PC-3 (cell line): ENCODE measurements around the gene ZSCAN31. TPM values are rescaled to one million over a fixed set of nuclear protein-coding genes. Genes with fewer than 3 reads are reported as not detected.

ENCODE experiments used
- ATAC-seq: fragments of 200-7000 bp; cut with Tn5 transposase; 2 replicates; pipeline ENCODE4 v1.9.1; 2020; ENCODE audit warnings: mild to moderate bottlenecking, moderate library complexity
- BruUV-seq: library from RNA; stranded (reverse); fragments of 400-500 nt; replicated peaks from 2 replicates; lab custom pipeline; 2021; lab: Mats Ljungman, UMichigan
- CTCF ChIA-PET: fragments of 300-600 bp; sonication (Branson Sonifier 250); formaldehyde crosslinking; loops from one replicate; lab custom pipeline; 2022; ENCODE audit warnings: antibody characterized with exemption; lab: Charles Lee
- POLR2A ChIA-PET: fragments of 300-600 bp; sonication (Branson Sonifier 250); formaldehyde crosslinking; loops from one replicate; lab custom pipeline; 2022; ENCODE audit warnings: antibody characterized with exemption; ENCODE audit not compliant: unreplicated experiment; lab: Charles Lee
- DNase-seq: peaks from one replicate; pipeline ENCODE4 v3.0.0-alpha.2; 2015
- H2AFZ ChIP-seq: fragments of 300-600 bp; sonication (generic); 2 replicates; pipeline ENCODE4 v1.6.0; 2016; ENCODE audit warnings: antibody characterized with exemption, low read length
- H3F3A ChIP-seq: fragments of 300-600 bp; sonication (generic); one replicate; pipeline ENCODE4 v1.6.0; 2017; ENCODE audit warnings: antibody characterized with exemption, low read length, control low read depth, mild to moderate bottlenecking; ENCODE audit not compliant: unreplicated experiment
- H3K27ac ChIP-seq: fragments of 300-600 bp; sonication (generic); 2 replicates; pipeline ENCODE4 v1.5.1; 2016; ENCODE audit warnings: mild to moderate bottlenecking, low read length
- H3K27me3 ChIP-seq: fragments of 300-600 bp; sonication (generic); 2 replicates; pipeline ENCODE4 v1.6.1; 2016; ENCODE audit warnings: low read length, mixed read lengths
- H3K36me3 ChIP-seq: fragments of 300-600 bp; sonication (generic); 2 replicates; pipeline ENCODE4 v1.6.1; 2016; ENCODE audit warnings: low read depth, mixed run types, low read length, mixed read lengths
- H3K4me1 ChIP-seq: fragments of 300-600 bp; sonication (generic); 2 replicates; pipeline ENCODE4 v1.5.1; 2016; ENCODE audit warnings: low read length; ENCODE audit not compliant: insufficient read depth
- H3K4me2 ChIP-seq: fragments of 300-600 bp; sonication (generic); 2 replicates; pipeline ENCODE4 v1.6.0; 2016; ENCODE audit warnings: low read length
- H3K4me3 ChIP-seq: fragments of 300-600 bp; sonication (generic); 2 replicates; pipeline ENCODE4 v1.5.1; 2016; ENCODE audit warnings: mild to moderate bottlenecking, low read length, mixed read lengths
- H3K79me2 ChIP-seq: fragments of 300-600 bp; sonication (generic); 2 replicates; pipeline ENCODE4 v1.6.1; 2017; ENCODE audit warnings: low read length, mixed read lengths
- H3K9ac ChIP-seq: fragments of 300-600 bp; sonication (generic); 2 replicates; pipeline ENCODE4 v1.6.0; 2016; ENCODE audit warnings: mild to moderate bottlenecking, low read length
- H3K9me2 ChIP-seq: fragments of 300-600 bp; sonication (generic); replicated peaks from 2 replicates; pipeline ENCODE4 v1.6.1; 2016; ENCODE audit warnings: mixed run types, low read length, mixed read lengths
- H3K9me3 ChIP-seq: fragments of 300-600 bp; sonication (generic); 2 replicates; pipeline ENCODE4 v1.6.1; 2016; ENCODE audit warnings: low read length, mixed read lengths
- H4K20me1 ChIP-seq: fragments of 300-600 bp; sonication (generic); 2 replicates; pipeline ENCODE4 v1.6.1; 2016; ENCODE audit warnings: low read length, mixed read lengths
- CTCF ChIP-seq: fragments of 300-600 bp; sonication (generic); conservative IDR thresholded peaks from 2 replicates; pipeline ENCODE4 v1.5.1; 2017; ENCODE audit warnings: antibody characterized with exemption, low read depth, mild to moderate bottlenecking, low read length
- EZH2 ChIP-seq: fragments of 300-600 bp; sonication (generic); IDR thresholded peaks from one replicate; pipeline ENCODE4 v1.6.1; 2017; ENCODE audit warnings: antibody characterized with exemption, mild to moderate bottlenecking, low read length; ENCODE audit not compliant: unreplicated experiment
- EZH2phosphoT487 ChIP-seq: fragments of 300-600 bp; sonication (generic); IDR thresholded peaks from 2 replicates; pipeline ENCODE4 v1.6.1; 2018; ENCODE audit warnings: mild to moderate bottlenecking, antibody characterized with exemption, low read length, borderline replicate concordance
- intact Hi-C: fragments of 100-400 bp; cut with micrococcal nuclease; formaldehyde crosslinking; loops from 2 replicates; pipeline ENCODE4 v1.9.0; 2023
- total RNA-seq: library from RNA; depleted of rRNA; stranded (reverse); fragments of >200 nt; gene quantifications from 2 replicates; pipeline ENCODE4 v1.2.3, GENCODE V29; 2014

Gene ZSCAN31
- total RNA-seq, 1 experiment from 2014 or later: 16.9 TPM

GRCh38 chr6:28371280-28371679 lies 35.3 kb upstream of the ZSCAN31 start:
- no peak overlapping the region for H3K9ac ChIP-seq
- H3K4me2 ChIP-seq: no peak overlapping the region
- no peaks in the 10 kb centered on the region for H3K36me3 ChIP-seq
- ChIA-PET CTCF (no interaction called here), POLR2A (no interaction called here)
- no peaks in the 10 kb centered on the region for H3F3A ChIP-seq
- BruUV-seq: TSS peak; percentile 11
- no peaks in the 10 kb centered on the region for H3K4me1 ChIP-seq
- no peak overlapping the region for H3K27ac ChIP-seq
- no peaks in the 10 kb centered on the region for H3K9me3 ChIP-seq
- H4K20me1 ChIP-seq: no peaks in the 10 kb centered on the region
- TF ChIP-seq EZH2: no peak
- TF ChIP-seq CTCF: no peak
- no peak for TF ChIP-seq EZH2phosphoT487
- H2AFZ ChIP-seq: no peak overlapping the region
- DNase-seq: no peak
- intact Hi-C loops: no loop called here
- no peaks in the 10 kb centered on the region for H3K9me2 ChIP-seq
- no peaks in the 10 kb centered on the region for H3K79me2 ChIP-seq
- no peak overlapping the region for H3K4me3 ChIP-seq
- ATAC-seq: no peak
- no peaks in the 10 kb centered on the region for H3K27me3 ChIP-seq

GRCh38 chr6:28370440-28370839 lies 34.5 kb upstream of the ZSCAN31 start:
- CTCF ChIA-PET: interaction anchor here (0.5 kb wide), 1 partner anchor 1724 kb away, joined by 8 read pairs; no protein-coding TSS in a partner anchor
- TF ChIP-seq EZH2: no peak
- no peak for TF ChIP-seq EZH2phosphoT487
- no peak for TF ChIP-seq CTCF
- POLR2A ChIA-PET: no interaction called here
- Histone ChIP-seq H2AFZ (no peak overlapping the region), H3K9me2 (no peaks in the 10 kb centered on the region), H4K20me1 (no peaks in the 10 kb centered on the region), H3K79me2 (no peaks in the 10 kb centered on the region), H3F3A (no peaks in the 10 kb centered on the region), H3K4me3 (no peak overlapping the region), H3K36me3 (0 out of 2 replicates have a peak, but pooled peaks cover 3% of the 10 kb centered on the region), H3K4me2 (no peak overlapping the region), H3K27ac (no peak overlapping the region), H3K4me1 (no peaks in the 10 kb centered on the region), H3K9me3 (no peaks in the 10 kb centered on the region), H3K9ac (no peak overlapping the region), H3K27me3 (no peaks in the 10 kb centered on the region)
- DNase-seq (no peak), ATAC-seq (no peak)
- intact Hi-C loops: no loop called here
- no TSS peak for BruUV-seq

- BruUV-seq: no TSS peak
- no peak overlapping the region for H3K9ac ChIP-seq
- ChIA-PET CTCF (no interaction called here), POLR2A (no interaction called here)
- H4K20me1 ChIP-seq: no peaks in the 10 kb centered on the region
- no peak overlapping the region for H3K4me3 ChIP-seq
- no peaks in the 10 kb centered on the region for H3K9me3 ChIP-seq
- H3F3A ChIP-seq: no peaks in the 10 kb centered on the region
- H3K79me2 ChIP-seq: no peaks in the 10 kb centered on the region
- no peak overlapping the region for H2AFZ ChIP-seq
- H3K4me1 ChIP-seq: no peaks in the 10 kb centered on the region
- H3K4me2 ChIP-seq: no peak overlapping the region
- H3K36me3 ChIP-seq: 0 out of 2 replicates have a peak, but pooled peaks cover 7% of the 10 kb centered on the region
- no peaks in the 10 kb centered on the region for H3K9me2 ChIP-seq
- DNase-seq (no peak), ATAC-seq (no peak)
- TF ChIP-seq EZH2phosphoT487: no peak
- no peak for TF ChIP-seq CTCF
- no peak for TF ChIP-seq EZH2
- H3K27me3 ChIP-seq: no peaks in the 10 kb centered on the region
- intact Hi-C loops: no loop called here
- H3K27ac ChIP-seq: no peak overlapping the region
Measured at GRCh38 chr6:28369463-28369862, 33.5 kb upstream of the ZSCAN31 start.
